SU-DHL-6 (cell line): Measurements from ENCODE around the gene ST6GALNAC6.
"Not testable (repeated sequence)": the region's sequence is repeated elsewhere in the genome, so short reads cannot be mapped to it uniquely, and the experiment has no call there.

Source experiments
- H2AFZ ChIP-seq: fragments of 200-600 bp; sonication (generic); 2 replicates; pipeline ENCODE4 v1.6.1; 2014; ENCODE audit warnings: low read depth, mild to moderate bottlenecking, moderate library complexity, mixed read lengths, antibody characterized with exemption, low read length; ENCODE audit not compliant: severe bottlenecking
- H3F3A ChIP-seq: fragments of 200-600 bp; shearing (Covaris generic); 2 replicates; pipeline ENCODE4 v1.6.0; 2016; ENCODE audit warnings: antibody characterized with exemption, mild to moderate bottlenecking; ENCODE audit not compliant: insufficient read depth
- H3K27ac ChIP-seq: fragments of 200-600 bp; sonication (generic); 2 replicates; pipeline ENCODE4 v1.5.1; 2016; ENCODE audit warnings: low read depth, mild to moderate bottlenecking, low read length, moderate library complexity, mixed read lengths
- H3K27me3 ChIP-seq: fragments of 200-600 bp; sonication (generic), shearing (Covaris generic); 2 replicates; pipeline ENCODE4 v1.6.0; 2014; ENCODE audit warnings: mild to moderate bottlenecking, low read length
- H3K36me3 ChIP-seq: fragments of 200-600 bp; sonication (generic); 2 replicates; pipeline ENCODE4 v1.6.1; 2014; ENCODE audit warnings: mild to moderate bottlenecking, low read length, mixed read lengths
- H3K4me2 ChIP-seq: fragments of 300-600, 200-600 bp; shearing (Covaris generic), sonication (generic); 2 replicates; pipeline ENCODE4 v1.6.0; 2014; ENCODE audit warnings: low read length, low read depth, mild to moderate bottlenecking; ENCODE audit not compliant: poor library complexity, severe bottlenecking
- H3K4me3 ChIP-seq: fragments of 200-600 bp; sonication (generic); 2 replicates; pipeline ENCODE4 v1.5.1; 2014; ENCODE audit warnings: antibody characterized with exemption, low read length, mild to moderate bottlenecking, mixed read lengths; ENCODE audit not compliant: insufficient read depth, poor library complexity, severe bottlenecking
- H3K79me2 ChIP-seq: fragments of 200-600 bp; sonication (generic); 2 replicates; pipeline ENCODE4 v1.6.1; 2014; ENCODE audit warnings: mild to moderate bottlenecking, low read length, moderate library complexity; ENCODE audit not compliant: insufficient read depth
- H3K9ac ChIP-seq: fragments of 200-600 bp; sonication (generic); 2 replicates; pipeline ENCODE4 v1.7.0; 2014; ENCODE audit warnings: mild to moderate bottlenecking, low read length
- H3K9me2 ChIP-seq: fragments of 200-600 bp; sonication (generic); replicated peaks from 2 replicates; pipeline ENCODE4 v1.6.1; 2014; ENCODE audit warnings: low read length; ENCODE audit not compliant: insufficient read depth
- H3K9me3 ChIP-seq: fragments of 200-600 bp; sonication (generic); 2 replicates; pipeline ENCODE4 v1.6.1; 2014; ENCODE audit warnings: low read length, mixed read lengths; ENCODE audit not compliant: insufficient read depth
- H4K20me1 ChIP-seq: fragments of 200-600 bp; sonication (generic); 2 replicates; pipeline ENCODE4 v1.6.1; 2014; ENCODE audit warnings: low read depth, mild to moderate bottlenecking, antibody characterized with exemption, low read length, moderate library complexity, mixed read lengths
- EZH2phosphoT487 ChIP-seq: fragments of 200-600 bp; sonication (generic), shearing (Covaris generic); conservative IDR thresholded peaks from 2 replicates; pipeline ENCODE4 v1.6.1; 2018; ENCODE audit warnings: mild to moderate bottlenecking, antibody characterized with exemption, low read length, moderate library complexity, mixed read lengths
- TF ChIP-seq, protein P1 (sequence below): fragments of 200-600 bp; sonication (generic); IDR thresholded peaks from one replicate; pipeline ENCODE4 v1.5.1; 2017; ENCODE audit warnings: antibody characterized with exemption, mild to moderate bottlenecking, low read length, moderate library complexity; ENCODE audit not compliant: insufficient read depth, poor library complexity, severe bottlenecking

Gene ST6GALNAC6

DNA sequence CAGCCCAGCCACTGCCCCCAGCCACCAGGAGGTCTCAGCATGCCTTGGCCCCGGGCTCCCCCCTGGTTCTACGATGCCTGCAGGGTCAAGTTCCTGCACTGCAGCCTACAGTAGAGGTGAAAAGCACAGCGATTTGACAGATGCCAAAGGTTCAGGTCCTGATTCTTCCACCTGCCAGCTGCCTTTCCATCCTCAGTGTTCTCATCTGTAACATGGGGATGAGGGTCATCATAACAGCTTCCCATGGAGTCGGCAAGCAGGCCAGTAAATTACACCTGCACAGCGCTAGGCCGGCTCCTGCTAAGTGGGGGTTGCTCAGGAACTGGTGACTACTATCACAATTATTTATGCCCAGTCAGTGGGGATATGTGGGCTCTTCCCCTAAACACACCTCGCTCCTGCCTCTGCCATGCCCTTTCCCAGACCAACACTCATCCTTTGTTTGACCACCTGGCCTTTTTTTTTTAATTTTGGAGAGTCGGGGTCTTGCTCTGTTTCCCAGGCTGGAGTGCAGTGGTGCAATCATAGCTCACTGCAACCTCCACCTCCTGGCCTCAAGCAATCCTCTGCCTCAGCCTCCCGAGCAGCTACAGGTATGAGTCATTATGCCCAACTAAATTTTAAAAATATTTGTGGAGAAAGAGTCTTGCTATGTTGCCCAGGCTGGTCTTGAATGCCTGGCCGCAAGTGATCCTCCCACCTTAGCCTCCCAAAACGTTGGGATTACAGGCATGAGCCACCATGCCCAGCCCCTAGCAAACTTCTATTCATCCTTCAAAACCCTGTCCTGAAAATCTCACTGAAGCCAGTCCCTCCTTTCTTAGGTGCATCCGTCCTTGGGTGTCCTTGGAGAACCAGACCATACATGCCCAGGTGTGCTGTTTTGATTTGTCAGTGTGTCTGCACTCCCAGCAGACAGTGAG lies 51.3 kb downstream of the ST6GALNAC6 start:
- TF ChIP-seq EZH2phosphoT487: no peak
- TF ChIP-seq, protein P1, sequence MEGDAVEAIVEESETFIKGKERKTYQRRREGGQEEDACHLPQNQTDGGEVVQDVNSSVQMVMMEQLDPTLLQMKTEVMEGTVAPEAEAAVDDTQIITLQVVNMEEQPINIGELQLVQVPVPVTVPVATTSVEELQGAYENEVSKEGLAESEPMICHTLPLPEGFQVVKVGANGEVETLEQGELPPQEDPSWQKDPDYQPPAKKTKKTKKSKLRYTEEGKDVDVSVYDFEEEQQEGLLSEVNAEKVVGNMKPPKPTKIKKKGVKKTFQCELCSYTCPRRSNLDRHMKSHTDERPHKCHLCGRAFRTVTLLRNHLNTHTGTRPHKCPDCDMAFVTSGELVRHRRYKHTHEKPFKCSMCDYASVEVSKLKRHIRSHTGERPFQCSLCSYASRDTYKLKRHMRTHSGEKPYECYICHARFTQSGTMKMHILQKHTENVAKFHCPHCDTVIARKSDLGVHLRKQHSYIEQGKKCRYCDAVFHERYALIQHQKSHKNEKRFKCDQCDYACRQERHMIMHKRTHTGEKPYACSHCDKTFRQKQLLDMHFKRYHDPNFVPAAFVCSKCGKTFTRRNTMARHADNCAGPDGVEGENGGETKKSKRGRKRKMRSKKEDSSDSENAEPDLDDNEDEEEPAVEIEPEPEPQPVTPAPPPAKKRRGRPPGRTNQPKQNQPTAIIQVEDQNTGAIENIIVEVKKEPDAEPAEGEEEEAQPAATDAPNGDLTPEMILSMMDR: no peak
- Histone ChIP-seq H3F3A (no peaks in the 10 kb centered on the region), H3K27ac (no peak overlapping the region), H3K4me2 (no peak overlapping the region), H4K20me1 (no peaks in the 10 kb centered on the region), H2AFZ (no peak overlapping the region), H3K9ac (no peak overlapping the region), H3K9me3 (peaks cover 8% of the 10 kb centered on the region; the same call in 1 of the 2 replicates), H3K36me3 (no peaks in the 10 kb centered on the region), H3K4me3 (no peak overlapping the region), H3K27me3 (no peaks in the 10 kb centered on the region), H3K79me2 (no peaks in the 10 kb centered on the region), H3K9me2 (no peaks in the 10 kb centered on the region)

DNA sequence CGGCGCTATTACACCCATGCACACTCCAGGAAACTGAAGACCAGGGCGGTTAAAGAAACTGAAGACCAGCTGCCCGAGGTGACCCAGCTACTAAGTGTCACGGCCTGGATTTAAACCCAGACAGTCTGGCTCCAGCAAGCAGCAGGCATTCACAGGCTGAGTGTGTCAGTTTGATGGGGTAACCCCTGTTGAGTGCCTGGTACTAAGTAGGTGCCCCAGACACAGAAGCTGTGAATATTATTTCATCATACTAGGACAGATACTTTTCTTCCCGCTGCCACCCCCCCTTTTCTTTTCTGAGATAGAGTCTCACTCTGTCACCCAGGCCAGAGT lies 52.3 kb downstream of the ST6GALNAC6 start:
- TF ChIP-seq, protein P1: no peak
- TF ChIP-seq EZH2phosphoT487: no peak
- no peaks in the 10 kb centered on the region for H3K27me3 ChIP-seq
- H3K27ac ChIP-seq: no peak overlapping the region
- no peaks in the 10 kb centered on the region for H3F3A ChIP-seq
- no peak overlapping the region for H3K9ac ChIP-seq
- H3K9me2 ChIP-seq: no peaks in the 10 kb centered on the region
- no peaks in the 10 kb centered on the region for H3K36me3 ChIP-seq
- no peak overlapping the region for H2AFZ ChIP-seq
- H3K4me3 ChIP-seq: no peak overlapping the region
- peaks cover 8% of the 10 kb centered on the region; the same call in 1 of the 2 replicates for H3K9me3 ChIP-seq
- H3K79me2 ChIP-seq: no peaks in the 10 kb centered on the region
- no peak overlapping the region for H3K4me2 ChIP-seq
- no peaks in the 10 kb centered on the region for H4K20me1 ChIP-seq

DNA sequence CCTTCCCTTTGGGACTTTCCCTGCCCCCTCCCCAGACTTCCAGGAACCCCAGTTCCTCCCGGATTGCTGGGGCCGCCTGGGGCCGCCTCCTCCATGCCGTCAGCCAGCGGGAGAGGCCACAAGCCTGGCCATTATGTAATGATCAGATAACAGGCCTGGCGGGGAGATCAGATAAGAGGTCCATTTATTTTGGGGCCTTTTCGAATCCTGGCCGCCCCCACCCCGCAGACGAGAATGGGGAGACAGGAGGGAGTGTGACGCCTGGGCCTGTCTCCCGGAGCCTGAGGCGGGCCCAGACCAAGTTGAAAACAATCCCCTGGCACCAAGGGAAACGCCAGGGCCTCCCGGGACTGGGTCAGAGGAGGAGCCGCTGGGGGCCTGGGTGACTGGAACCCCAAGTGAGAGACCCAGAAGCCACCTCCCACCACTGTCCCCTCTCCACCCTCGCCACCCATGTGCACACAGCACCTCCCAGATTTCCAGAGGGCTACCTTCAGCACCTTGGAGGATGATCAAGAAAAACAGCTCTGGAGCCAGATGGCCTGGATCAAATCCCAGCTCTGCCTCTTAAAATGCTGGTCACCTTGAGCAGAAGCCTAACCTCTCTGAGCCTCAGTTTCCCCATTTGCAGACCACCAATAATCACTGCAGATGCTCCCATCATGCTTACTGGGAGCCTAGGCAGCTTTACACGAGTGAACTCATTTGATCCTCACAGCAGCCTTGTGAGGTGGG lies 52.8 kb downstream of the ST6GALNAC6 start:
- H3K36me3 ChIP-seq: no peaks in the 10 kb centered on the region
- H3K9ac ChIP-seq: no peak overlapping the region
- H3K79me2 ChIP-seq: no peaks in the 10 kb centered on the region
- no peaks in the 10 kb centered on the region for H3F3A ChIP-seq
- no peaks in the 10 kb centered on the region for H3K27me3 ChIP-seq
- no peak overlapping the region for H3K4me2 ChIP-seq
- no peak overlapping the region for H3K4me3 ChIP-seq
- no peaks in the 10 kb centered on the region for H3K9me2 ChIP-seq
- no peaks in the 10 kb centered on the region for H4K20me1 ChIP-seq
- H3K27ac ChIP-seq: no peak overlapping the region
- peaks cover 8% of the 10 kb centered on the region; the same call in 1 of the 2 replicates for H3K9me3 ChIP-seq
- TF ChIP-seq, protein P1: no peak
- no peak for TF ChIP-seq EZH2phosphoT487
- H2AFZ ChIP-seq: no peak overlapping the region

DNA sequence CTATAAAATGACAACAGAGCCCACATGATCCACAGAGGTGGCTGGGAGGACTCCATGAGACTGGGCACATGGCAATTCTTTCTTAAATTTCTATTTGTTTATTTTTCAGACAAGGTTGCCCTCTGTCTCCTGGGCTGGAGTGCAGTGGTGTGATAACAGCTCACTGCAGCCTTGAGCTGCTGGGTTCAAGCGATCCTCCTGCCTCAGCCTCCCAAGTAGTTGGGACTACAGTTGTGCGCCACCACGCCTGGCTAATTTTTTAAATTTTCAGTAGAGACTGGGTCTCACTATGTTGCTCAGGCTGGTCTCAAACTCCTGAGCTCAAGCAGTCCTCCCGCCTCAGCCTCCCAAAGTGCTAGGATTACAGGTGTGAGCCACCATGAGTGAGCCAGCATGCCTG lies 53.8 kb downstream of the ST6GALNAC6 start:
- not testable (repeated sequence) for H3K79me2 ChIP-seq, H4K20me1 ChIP-seq, H3K4me3 ChIP-seq, H2AFZ ChIP-seq, H3K9me3 ChIP-seq, H3K9ac ChIP-seq, H3F3A ChIP-seq, H3K27me3 ChIP-seq, H3K36me3 ChIP-seq, H3K4me2 ChIP-seq, H3K9me2 ChIP-seq, H3K27ac ChIP-seq
